ENCODE measurements around the gene GPC1.
"Not testable (repeated sequence)": the region's sequence is repeated elsewhere in the genome, so short reads cannot be mapped to it uniquely, and the experiment has no call there.

Gene GPC1, protein sequence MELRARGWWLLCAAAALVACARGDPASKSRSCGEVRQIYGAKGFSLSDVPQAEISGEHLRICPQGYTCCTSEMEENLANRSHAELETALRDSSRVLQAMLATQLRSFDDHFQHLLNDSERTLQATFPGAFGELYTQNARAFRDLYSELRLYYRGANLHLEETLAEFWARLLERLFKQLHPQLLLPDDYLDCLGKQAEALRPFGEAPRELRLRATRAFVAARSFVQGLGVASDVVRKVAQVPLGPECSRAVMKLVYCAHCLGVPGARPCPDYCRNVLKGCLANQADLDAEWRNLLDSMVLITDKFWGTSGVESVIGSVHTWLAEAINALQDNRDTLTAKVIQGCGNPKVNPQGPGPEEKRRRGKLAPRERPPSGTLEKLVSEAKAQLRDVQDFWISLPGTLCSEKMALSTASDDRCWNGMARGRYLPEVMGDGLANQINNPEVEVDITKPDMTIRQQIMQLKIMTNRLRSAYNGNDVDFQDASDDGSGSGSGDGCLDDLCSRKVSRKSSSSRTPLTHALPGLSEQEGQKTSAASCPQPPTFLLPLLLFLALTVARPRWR

DNA sequence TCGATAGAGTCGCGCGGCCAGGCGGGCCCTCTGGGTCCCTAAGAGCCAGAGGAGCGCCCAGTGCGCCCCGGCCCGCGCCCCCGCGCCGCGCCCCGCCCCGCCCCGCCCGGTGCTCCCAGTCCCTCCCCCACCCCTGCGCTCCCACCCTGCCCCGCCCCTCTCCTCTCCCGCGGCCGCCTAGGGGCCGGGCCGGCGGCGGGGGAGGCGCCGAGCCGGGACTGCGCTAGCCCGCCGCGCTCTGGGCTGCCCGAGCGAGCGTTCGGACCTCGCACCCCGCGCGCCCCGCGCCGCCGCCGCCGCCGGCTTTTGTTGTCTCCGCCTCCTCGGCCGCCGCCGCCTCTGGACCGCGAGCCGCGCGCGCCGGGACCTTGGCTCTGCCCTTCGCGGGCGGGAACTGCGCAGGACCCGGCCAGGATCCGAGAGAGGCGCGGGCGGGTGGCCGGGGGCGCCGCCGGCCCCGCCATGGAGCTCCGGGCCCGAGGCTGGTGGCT, at the start of gene GPC1:
GPC1 (plus strand) TSS at position 207 of the 491 bp plus-strand sequence; CDS start at position 463, 256 bp downstream.
- DNase-seq: peak; percentile 42

DNA sequence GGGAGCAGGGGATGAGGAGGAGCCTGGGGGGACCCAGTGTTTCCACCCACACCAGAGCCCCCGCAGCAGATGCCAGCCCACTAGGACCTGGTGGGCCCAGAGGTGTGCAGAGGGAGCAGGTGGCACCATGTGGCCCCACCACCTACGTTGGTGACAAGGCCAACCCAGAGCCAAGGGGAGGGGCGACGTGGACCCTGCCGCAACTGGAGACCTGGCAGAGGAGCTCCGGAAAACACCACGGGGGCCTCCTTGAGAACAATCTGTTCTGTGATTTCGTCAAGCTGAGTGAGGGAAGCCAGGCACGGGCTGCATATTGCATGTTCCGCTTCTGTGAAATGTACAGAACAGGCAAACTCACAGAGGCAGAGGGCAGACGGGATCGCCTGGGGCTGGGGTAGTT, 49.1 kb upstream of the GPC1 start:
- DNase-seq: no peak

GRCh38 chr2:240386743-240387142, 48.7 kb upstream of the GPC1 start:
- DNase-seq: not testable (repeated sequence)

DNA sequence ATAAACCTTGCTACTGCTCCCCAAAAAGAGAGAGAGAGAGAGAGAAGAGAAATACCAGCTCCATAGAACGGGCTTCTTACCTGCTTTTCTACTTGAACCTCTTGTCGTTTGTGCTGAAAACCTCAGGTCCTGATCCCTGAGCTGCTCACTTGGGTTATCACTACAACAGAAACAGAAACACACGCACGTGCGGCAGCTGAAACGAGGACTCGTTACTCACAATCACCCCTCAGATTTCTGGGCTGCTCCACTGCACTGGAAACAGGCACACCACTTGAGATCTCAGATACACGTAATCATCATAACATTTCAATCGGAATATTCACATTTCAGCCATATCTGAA, 48.2 kb upstream of the GPC1 start:
- no peak for DNase-seq

GRCh38 chr2:240387669-240388358, 47.6 kb upstream of the GPC1 start:
- no peak for DNase-seq

DNA sequence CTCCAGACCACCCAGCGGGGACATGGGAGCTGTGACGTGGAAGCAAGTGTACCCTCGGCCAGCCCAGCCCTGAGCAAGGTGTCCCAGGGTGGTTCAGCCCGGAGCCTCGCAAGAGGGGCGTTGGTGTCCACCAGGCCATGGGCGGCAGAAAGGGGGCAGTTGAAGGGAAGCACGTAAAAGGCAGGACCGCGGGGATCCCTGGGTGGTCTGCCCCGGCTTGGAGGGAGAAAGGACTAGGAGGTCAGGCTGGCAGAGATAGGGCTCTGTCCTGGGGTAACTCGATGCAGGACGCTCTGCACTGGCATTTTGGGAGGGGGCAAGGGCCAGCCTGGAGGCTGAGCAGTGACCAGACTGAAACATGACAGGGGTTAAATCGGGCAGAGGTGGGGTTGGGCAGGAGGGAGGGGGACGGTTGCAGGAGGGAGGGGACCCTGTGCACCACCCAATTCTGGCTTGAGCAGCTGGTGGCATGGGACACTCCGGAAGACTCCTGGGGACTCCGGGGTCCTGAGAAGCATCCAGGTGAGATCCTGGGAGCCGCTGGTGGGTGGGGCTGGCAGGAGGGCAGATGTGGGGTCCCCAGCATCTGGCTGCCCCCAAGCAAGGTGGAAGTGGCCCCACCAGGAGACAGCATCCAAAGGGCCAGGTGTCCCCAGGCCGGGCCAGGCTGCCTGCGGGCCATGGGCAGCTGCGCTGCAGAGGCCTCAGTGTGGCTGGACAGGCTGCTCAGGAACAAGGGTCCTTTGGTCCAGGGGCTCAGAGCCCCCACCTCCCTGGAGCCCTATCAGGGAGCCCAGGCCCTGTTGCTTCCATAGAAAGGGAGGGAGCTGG, 46.8 kb upstream of the GPC1 start:
- DNase-seq: no peak

DNA sequence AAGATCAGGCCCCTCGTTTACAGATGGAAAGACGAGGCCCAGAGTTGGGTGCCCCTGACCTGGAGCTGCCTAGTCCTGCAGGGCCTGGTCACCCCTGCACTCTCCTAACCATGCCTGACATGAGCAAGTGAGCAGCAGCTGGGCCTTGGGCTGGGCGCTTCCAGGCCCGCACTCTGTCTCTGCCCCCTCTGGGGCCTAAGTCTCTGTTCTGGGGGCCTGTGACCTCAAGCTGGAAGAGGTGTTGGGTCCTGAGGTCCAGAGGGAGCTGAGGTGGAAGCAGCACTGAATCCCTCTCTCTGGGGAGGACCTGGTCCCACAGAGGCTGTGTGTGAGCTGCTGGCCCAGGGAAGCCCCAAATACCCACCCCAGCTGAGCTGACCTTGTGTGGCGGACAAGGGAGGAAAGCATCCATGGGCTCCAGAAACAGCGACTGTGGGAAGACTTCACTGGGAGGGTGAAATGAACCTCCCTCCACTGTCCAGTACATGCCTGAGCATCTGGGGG, 46.1 kb upstream of the GPC1 start:
- DNase-seq: no peak

DNA sequence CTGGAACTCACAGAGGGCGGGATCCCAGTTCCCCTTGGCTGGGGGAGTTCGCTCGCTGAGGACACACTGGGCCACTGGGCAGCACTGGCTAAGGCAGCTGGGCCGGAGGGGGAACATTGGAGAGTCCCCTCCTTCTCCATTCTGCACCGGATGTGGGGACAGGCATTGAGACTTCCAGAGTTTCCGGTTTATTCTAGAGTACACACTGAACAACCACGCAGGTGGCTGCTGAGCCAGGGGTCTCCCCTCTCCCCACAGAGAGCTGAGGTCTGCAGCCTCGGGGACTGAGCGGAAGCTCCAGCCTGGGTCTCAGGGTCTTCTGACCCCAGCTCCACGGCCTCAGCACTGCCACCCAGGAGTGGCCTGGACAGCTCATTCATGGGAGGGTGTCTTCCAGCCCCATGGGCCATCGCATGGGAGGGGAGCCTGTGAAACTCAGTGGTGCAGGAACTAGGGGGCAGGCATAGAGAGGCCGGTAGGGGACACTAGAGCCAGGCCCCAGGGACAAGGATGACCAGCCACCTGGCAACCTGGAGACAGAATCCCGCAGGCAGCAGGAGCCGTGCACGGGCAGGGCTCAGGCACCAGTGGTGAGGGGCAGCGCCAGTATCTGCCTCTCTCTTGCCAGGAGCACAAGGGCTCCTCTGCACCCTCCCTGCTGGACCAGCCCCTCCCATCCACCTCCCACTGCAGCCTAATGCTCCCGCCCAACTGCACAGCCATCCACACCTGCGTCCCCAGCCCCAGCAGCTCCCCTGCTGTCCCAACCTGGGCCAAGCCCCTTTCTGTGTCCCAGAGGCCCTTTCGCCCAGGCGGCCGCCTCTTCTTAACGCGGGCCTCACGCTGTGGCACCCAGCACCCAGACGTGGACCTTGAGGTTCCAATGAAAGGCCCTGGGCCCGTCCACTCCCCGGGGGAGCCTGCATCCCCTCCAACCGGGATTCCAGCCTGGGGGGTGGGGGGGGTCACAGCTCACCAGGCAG, 45.1 kb upstream of the GPC1 start:
- no peak for DNase-seq

DNA sequence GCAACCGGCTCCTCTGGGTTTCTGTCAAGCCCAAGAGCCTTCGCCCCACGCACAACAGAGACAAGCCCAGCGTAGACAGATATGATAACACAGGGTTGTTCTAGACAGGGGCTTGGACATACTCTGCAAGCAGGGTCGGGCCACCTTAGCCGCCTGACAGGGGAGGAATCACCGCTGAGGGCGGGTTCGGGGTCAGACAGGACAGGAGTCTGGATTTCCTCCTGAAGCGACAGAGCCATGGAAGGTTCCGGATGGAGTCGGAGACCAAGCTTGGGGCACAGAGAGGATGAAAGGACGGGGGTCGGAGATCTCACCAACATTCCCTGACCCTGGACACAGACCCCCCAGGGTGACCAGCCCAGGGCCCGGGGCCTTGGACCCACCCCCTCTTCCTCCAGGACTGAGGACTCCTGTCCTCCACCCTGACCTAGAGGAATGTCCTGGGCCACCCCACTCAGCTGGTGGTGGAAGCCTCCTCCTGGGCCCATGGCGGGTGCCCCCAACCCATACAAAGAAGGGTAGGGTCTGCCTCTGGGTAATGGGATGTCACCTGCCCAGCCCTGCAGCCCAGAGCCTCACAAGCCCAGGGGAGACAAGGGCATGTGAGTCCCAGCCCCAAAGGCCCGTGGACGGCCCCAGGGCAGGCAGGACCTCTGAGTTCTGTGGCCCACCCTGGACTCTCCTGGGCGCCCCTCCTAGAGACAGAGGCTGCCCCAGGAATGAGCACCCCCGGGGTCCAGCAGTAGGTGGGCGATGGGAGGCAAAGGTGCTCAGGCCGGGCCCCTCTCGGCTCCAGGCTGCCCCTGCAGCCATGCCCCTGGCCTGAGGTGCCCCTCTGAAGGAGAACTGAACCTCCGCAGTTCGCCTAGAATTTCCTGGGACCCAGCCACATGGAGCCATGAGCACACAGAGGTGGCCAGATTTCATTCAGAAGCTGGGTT, 44.1 kb upstream of the GPC1 start:
- DNase-seq: peak; percentile 5

- peak; percentile 9 for DNase-seq
These were observed 43.1 kb upstream of the GPC1 start for GRCh38 chr2:240392084-240392947.

DNA sequence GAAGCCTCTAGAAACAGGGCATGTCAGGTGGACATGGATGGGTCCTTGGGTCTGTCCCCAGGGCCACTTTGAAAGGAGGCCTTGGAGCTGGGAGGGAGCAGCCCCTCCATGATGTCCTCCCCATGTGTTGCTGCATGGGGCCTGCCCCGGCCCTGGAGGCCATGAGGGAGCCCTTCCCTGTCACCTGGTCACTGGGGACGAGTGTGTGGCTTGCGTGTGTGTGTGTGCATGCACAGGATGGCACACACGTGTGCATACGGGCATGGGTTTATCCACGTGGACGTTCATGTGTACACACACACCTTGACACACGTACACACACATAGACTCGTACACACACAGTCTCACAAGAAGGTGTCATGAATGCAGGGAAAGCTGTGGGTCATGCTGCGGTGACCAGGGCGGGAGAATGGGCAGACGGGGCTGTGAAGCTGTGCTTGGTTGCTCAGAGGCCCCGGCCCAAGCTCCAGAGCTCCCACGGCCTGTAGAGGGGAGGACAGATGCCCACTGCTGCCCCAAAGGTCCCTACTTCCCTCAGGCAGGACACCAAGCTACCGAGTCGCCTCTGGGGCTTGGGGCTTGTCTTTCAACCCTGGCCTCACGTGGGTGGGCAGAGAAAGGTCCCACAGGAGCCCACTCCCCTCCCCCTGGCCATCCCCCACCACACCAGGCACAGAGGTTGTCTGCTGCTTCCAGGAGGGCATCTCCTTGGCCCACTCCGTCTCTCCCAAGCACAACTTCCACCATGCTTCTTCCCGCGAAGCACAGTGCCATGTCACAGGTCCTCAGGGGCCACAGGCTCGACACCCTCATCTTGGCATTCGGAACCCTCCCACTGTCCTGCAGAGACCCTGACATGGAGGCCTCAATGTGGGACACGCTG, 42.3 kb upstream of the GPC1 start:
- no peak for DNase-seq

GRCh38 chr2:240393831-240394410, 41.5 kb upstream of the GPC1 start:
- peak; percentile 7 for DNase-seq

DNA sequence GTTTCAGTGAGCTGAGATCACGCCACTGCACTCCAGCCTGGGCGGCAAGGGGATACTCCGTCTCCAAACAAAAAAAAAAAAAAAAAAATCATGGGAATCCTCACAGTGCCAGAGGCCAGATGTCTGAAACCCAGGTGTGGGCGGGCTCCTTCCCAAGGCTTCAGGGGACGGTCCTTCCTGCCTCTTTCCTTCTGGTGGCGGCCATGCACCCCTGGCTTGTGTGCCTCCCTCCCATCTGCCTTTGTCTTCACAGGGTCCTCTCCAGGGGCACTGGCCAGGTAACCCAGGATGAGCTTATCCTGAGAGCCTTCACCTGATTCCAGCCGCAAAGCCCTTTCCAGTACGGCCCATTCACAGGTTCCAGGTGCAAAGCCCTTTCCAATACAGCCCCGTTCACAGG, 40.9 kb upstream of the GPC1 start:
- no peak for DNase-seq

GRCh38 chr2:240395448-240395847, 40.0 kb upstream of the GPC1 start:
- DNase-seq: no peak

- DNase-seq: no peak
These were observed 39.4 kb upstream of the GPC1 start for GRCh38 chr2:240395896-240396622.

GRCh38 chr2:240396623-240397541, 38.6 kb upstream of the GPC1 start:
- DNase-seq: no peak
